CD14-positive monocyte (primary cell): ENCODE measurements around the gene MED27. TPM values are rescaled to one million over a fixed set of nuclear protein-coding genes. Genes with fewer than 3 reads are reported as not detected.

Experiments
- DNase-seq, 3 donors: peaks; one replicate each; pipeline ENCODE4 v3.0.0-alpha.2; 2011 to 2022
- H2AFZ ChIP-seq: 2 replicates; pipeline ENCODE4 v1.6.0; 2012; ENCODE audit warnings: mild to moderate bottlenecking, low read depth, low read length, inconsistent platforms; ENCODE audit not compliant: insufficient read depth, poor library complexity, severe bottlenecking
- H3K27ac ChIP-seq, 2 donors: 1 replicate in 1 of 2; 2 replicates in 1 of 2; pipeline ENCODE4 v1.5.1; 2012 to 2013; ENCODE audit warnings: low read length in 2 of 2, control low read depth in 1 of 2, inconsistent platforms in 1 of 2, low read depth in 1 of 2, mild to moderate bottlenecking in 1 of 2
- H3K27me3 ChIP-seq, 2 donors: one replicate each; pipeline versions ENCODE4 v1.6.0 to v1.6.1; 2011 to 2013; ENCODE audit warnings: low read length in 2 of 2; ENCODE audit not compliant: control insufficient read depth in 2 of 2, insufficient read depth in 2 of 2
- H3K36me3 ChIP-seq, 2 donors: replicated peaks in 1 of 2; 1 replicate in 1 of 2; 2 replicates in 1 of 2; pipeline versions ENCODE4 v1.5.1 to v1.6.1; 2012 to 2013; ENCODE audit warnings: low read length in 2 of 2, control low read depth in 1 of 2, inconsistent platforms in 1 of 2, mild to moderate bottlenecking in 1 of 2; ENCODE audit not compliant: insufficient read depth in 2 of 2, control insufficient read depth in 1 of 2
- H3K4me1 ChIP-seq, 2 donors: 1 replicate in 1 of 2; 2 replicates in 1 of 2; pipeline versions ENCODE4 v1.5.1 to v1.6.1; 2012 to 2013; ENCODE audit warnings: low read length in 2 of 2, control low read depth in 1 of 2, inconsistent platforms in 1 of 2, mild to moderate bottlenecking in 1 of 2, moderate library complexity in 1 of 2; ENCODE audit not compliant: insufficient read depth in 2 of 2, control insufficient read depth in 1 of 2
- H3K4me2 ChIP-seq: replicated peaks from 2 replicates; pipeline ENCODE3; 2012; ENCODE audit warnings: low read length, moderate library complexity, mild to moderate bottlenecking; ENCODE audit not compliant: poor library complexity, severe bottlenecking; ENCODE audit errors: extremely low read depth
- H3K4me3 ChIP-seq, 3 experiments: fragments of 200-600 bp in 1 of 3; sonication (generic) in 1 of 3; replicated peaks in 1 of 3; 1 replicate in 2 of 3; 2 replicates in 1 of 3; pipeline ENCODE4 v1.5.1; 2011 to 2013; ENCODE audit warnings: low read length in 3 of 3, mild to moderate bottlenecking in 3 of 3, control low read depth in 2 of 3, low read depth in 2 of 3, inconsistent platforms in 1 of 3, moderate library complexity in 1 of 3
- H3K79me2 ChIP-seq: 2 replicates; pipeline ENCODE4 v1.6.0; 2012; ENCODE audit warnings: mild to moderate bottlenecking, control low read depth, inconsistent platforms, low read length, moderate library complexity; ENCODE audit not compliant: insufficient read depth
- H3K9ac ChIP-seq: 2 replicates; pipeline ENCODE4 v1.6.0; 2017; ENCODE audit warnings: low read length, mild to moderate bottlenecking; ENCODE audit not compliant: insufficient read depth, poor library complexity, severe bottlenecking
- H3K9me3 ChIP-seq, 2 donors: replicated peaks in 1 of 2; 1 replicate in 1 of 2; 2 replicates in 1 of 2; pipeline versions ENCODE4 v1.5.1 to v1.6.1; 2012 to 2013; ENCODE audit warnings: low read length in 2 of 2, control low read depth in 1 of 2; ENCODE audit not compliant: control insufficient read depth in 1 of 2, insufficient read depth in 1 of 2
- H4K20me1 ChIP-seq: 2 replicates; pipeline ENCODE4 v1.6.0; 2012; ENCODE audit warnings: mild to moderate bottlenecking, low read length, control low read depth, moderate library complexity; ENCODE audit not compliant: insufficient read depth
- H3K27ac Mint-ChIP-seq, 7 donors: one replicate each; pipeline ENCODE4 v1.8.0; 2020; ENCODE audit warnings: mild to moderate bottlenecking in 7 of 7, mixed read lengths in 7 of 7, moderate library complexity in 6 of 7, inconsistent platforms in 2 of 7
- H3K27me3 Mint-ChIP-seq, 3 donors: one replicate each; pipeline ENCODE4 v1.8.0; 2021 to 2022; ENCODE audit warnings: low read depth in 3 of 3, mild to moderate bottlenecking in 3 of 3, mixed read lengths in 3 of 3, moderate library complexity in 3 of 3, inconsistent platforms in 1 of 3
- H3K36me3 Mint-ChIP-seq, 2 donors: one replicate each; pipeline ENCODE4 v1.8.0; 2020; ENCODE audit warnings: mixed read lengths in 2 of 2, inconsistent platforms in 1 of 2, mild to moderate bottlenecking in 1 of 2
- H3K4me1 Mint-ChIP-seq: one replicate; pipeline ENCODE4 v1.8.0; 2020; ENCODE audit warnings: mild to moderate bottlenecking, mixed read lengths
- H3K4me3 Mint-ChIP-seq, 2 donors: one replicate each; pipeline ENCODE4 v1.8.0; 2020; ENCODE audit warnings: mild to moderate bottlenecking in 2 of 2, mixed read lengths in 2 of 2, moderate library complexity in 1 of 2
- H3K9me3 Mint-ChIP-seq, 7 donors: one replicate each; pipeline ENCODE4 v1.8.0; 2020 to 2022; ENCODE audit warnings: mixed read lengths in 7 of 7, mild to moderate bottlenecking in 6 of 7, moderate library complexity in 6 of 7, inconsistent platforms in 2 of 7
- WGBS: methylation state at CpG from one replicate; pipeline ENCODE4 v1.1.5; 2013; ENCODE audit warnings: missing lambda C conversion rate; ENCODE audit not compliant: insufficient coverage; 5-methylcytosine and 5-hydroxymethylcytosine counted together
- intact Hi-C, 2 donors: fragments of 100-400 bp; cut with micrococcal nuclease; formaldehyde crosslinking; loops; one replicate each; pipeline versions ENCODE4 v1.15.0 to v1.15.1; 2023
- polyA plus RNA-seq, 3 donors: library from polyadenylated mRNA; depleted of rRNA in 1 of 3; unstranded in 2 of 3; stranded (reverse) in 1 of 3; fragments of 300-500 nt in 2 of 3; fragments of >200 nt in 1 of 3; fragmentation: Illumina TruSeq in 2 of 3; gene quantifications; 1 replicate in 2 of 3; 2 replicates in 1 of 3; pipeline ENCODE4 v1.2.3, GENCODE V29; 2012 to 2021
- TF ChIP-seq, protein P1 (sequence below): fragments of 200-600 bp; IDR thresholded peaks from one replicate; pipeline ENCODE4 v1.8.0; 2022; ENCODE audit warnings: antibody characterized with exemption, mild to moderate bottlenecking

MED27 gene
- polyA plus RNA-seq, 3 donors: 14.0 to 26.9 (median 25.8) TPM

DNA sequence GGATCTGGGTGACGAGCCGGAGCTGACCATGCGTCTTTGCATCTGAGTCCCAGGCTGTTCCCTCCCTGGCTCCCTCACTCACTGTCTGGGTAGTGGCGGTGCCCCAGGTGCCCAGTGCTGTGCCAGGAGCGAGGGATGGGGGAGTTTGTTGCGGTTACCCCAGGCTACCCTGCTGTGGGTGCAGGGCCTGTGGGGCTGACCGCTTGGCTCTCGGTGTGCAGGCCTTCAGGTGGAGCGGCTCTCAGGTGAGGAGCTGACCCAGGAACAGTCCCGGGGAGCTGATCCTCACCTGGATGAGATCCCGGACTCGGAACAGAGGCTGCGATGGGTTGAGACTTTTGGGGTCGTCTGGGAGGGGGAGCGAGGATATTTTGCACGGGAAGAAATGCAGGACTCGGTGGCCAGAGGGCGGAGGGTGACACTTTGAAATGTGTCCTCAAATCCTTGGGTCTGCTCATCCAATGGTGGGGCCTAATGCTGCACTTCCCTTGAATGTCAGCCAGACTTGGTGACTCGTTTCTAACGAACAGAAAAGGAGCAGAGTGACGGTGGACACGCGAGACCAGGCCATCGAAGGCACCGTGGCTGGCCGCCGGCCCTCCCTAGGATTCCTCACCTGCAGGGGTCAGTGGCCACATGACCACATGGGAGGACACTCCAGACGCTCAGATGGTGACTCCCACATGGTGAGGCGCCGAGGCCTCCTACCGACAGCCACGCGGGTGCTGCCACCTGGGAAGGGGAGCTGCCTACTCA, 235.5 kb downstream of the MED27 start:
- DNase-seq: no peak
- Mint-ChIP-seq H3K27me3 (peaks cover 2 to 11% (median 9%) of the 10 kb centered on the region in 3 donors), H3K36me3 (no peaks in the 10 kb centered on the region), H3K4me3 (no peak overlapping the region), H3K4me1 (no peaks in the 10 kb centered on the region), H3K9me3 (peaks cover 0 to 4% (median 3%) of the 10 kb centered on the region in 7 donors), H3K27ac (no peak overlapping the region)
- no peaks in the 10 kb centered on the region for H3K9me3 ChIP-seq
- WGBS: 94% methylated on average over 30 of the region's 33 CpGs
- no peak overlapping the region for H3K9ac ChIP-seq
- no peaks in the 10 kb centered on the region for H3K36me3 ChIP-seq
- H3K4me3 ChIP-seq: no peak overlapping the region
- H3K27ac ChIP-seq: no peak overlapping the region
- H2AFZ ChIP-seq: no peak overlapping the region
- H3K27me3 ChIP-seq: no peaks in the 10 kb centered on the region
- H3K4me2 ChIP-seq: no peak overlapping the region
- no peaks in the 10 kb centered on the region for H3K79me2 ChIP-seq
- H4K20me1 ChIP-seq: no peaks in the 10 kb centered on the region
- H3K4me1 ChIP-seq: no peaks in the 10 kb centered on the region
- intact Hi-C loops: no loop called here
- TF ChIP-seq, protein P1, sequence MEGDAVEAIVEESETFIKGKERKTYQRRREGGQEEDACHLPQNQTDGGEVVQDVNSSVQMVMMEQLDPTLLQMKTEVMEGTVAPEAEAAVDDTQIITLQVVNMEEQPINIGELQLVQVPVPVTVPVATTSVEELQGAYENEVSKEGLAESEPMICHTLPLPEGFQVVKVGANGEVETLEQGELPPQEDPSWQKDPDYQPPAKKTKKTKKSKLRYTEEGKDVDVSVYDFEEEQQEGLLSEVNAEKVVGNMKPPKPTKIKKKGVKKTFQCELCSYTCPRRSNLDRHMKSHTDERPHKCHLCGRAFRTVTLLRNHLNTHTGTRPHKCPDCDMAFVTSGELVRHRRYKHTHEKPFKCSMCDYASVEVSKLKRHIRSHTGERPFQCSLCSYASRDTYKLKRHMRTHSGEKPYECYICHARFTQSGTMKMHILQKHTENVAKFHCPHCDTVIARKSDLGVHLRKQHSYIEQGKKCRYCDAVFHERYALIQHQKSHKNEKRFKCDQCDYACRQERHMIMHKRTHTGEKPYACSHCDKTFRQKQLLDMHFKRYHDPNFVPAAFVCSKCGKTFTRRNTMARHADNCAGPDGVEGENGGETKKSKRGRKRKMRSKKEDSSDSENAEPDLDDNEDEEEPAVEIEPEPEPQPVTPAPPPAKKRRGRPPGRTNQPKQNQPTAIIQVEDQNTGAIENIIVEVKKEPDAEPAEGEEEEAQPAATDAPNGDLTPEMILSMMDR: no peak

DNA sequence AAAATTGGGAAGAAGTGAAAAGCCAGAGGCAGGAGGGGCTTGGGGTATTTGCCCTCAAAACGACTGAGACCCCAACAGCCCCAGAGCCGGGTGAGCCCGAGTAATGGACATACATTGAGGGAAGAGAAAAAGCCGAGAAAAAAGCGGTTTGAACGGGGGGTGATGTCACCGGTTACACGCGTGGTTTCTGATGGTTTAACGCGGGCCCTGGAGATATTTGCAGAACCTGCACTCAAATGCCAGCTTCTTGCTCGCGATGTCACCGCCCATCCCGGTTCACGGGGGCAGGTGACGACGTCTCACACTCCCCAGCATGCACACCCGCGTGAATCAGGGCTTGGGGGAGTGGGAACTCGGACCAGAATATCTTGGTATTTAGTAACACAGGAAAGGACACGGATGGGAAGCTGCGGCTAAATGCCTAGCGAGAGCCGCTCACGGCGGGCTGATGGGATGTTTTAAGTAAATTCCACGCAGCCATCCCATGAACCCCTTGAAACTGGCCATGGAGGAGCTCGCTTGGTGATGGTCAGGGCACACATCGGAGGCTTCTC, 237.8 kb downstream of the MED27 start:
- Mint-ChIP-seq H3K9me3 (peaks cover 0 to 3% (median 0%) of the 10 kb centered on the region in 7 donors), H3K27ac (no peak overlapping the region), H3K27me3 (peaks cover 4 to 12% (median 11%) of the 10 kb centered on the region in 3 donors), H3K4me1 (no peaks in the 10 kb centered on the region), H3K4me3 (no peak overlapping the region), H3K36me3 (no peaks in the 10 kb centered on the region)
- Histone ChIP-seq H3K79me2 (no peaks in the 10 kb centered on the region), H3K9me3 (no peaks in the 10 kb centered on the region), H2AFZ (no peak overlapping the region), H3K4me2 (no peak overlapping the region), H3K9ac (no peak overlapping the region), H3K4me3 (no peak overlapping the region), H3K27ac (no peak overlapping the region), H3K36me3 (no peaks in the 10 kb centered on the region), H4K20me1 (no peaks in the 10 kb centered on the region), H3K4me1 (no peaks in the 10 kb centered on the region), H3K27me3 (no peaks in the 10 kb centered on the region)
- TF ChIP-seq, protein P1: no peak
- intact Hi-C loops: no loop called here
- 90% methylated on average over 19 of the region's 30 CpGs for WGBS
- DNase-seq: no peak
